GM18502 (cell line): Measurements from ENCODE around the gene NBPF3.

Source experiments
- ATAC-seq: cut with Tn5 transposase; IDR thresholded peaks from one replicate; pipeline ENCODE4 v1.9.1; 2021; ENCODE audit warnings: mild to moderate bottlenecking; ENCODE audit not compliant: unreplicated experiment, poor library complexity

NBPF3 gene

GRCh38 chr1:21534146-21534545 lies 94.2 kb downstream of the NBPF3 start:
- ATAC-seq = no peak
